Trophoblast cell (in vitro differentiated cells and primary cell): Measurements from ENCODE around the gene RBM12.

Experiments used
- DNase-seq, 2 donors: peaks; one replicate each; pipeline ENCODE4 v3.0.0-alpha.2; 2016
- H2AFZ ChIP-seq: 2 replicates; pipeline ENCODE4 v1.6.1; 2013; ENCODE audit warnings: low read length, moderate library complexity, mild to moderate bottlenecking; ENCODE audit not compliant: insufficient read depth, poor library complexity
- H2AK5ac ChIP-seq: 2 replicates; pipeline ENCODE4 v1.6.1; 2013; ENCODE audit warnings: mild to moderate bottlenecking, low read length
- H2BK120ac ChIP-seq: 2 replicates; pipeline ENCODE4 v1.6.1; 2013; ENCODE audit warnings: low read length, mild to moderate bottlenecking, moderate library complexity; ENCODE audit not compliant: insufficient read depth, poor library complexity
- H2BK12ac ChIP-seq: 2 replicates; pipeline ENCODE4 v1.6.1; 2013; ENCODE audit warnings: mild to moderate bottlenecking, low read length, moderate library complexity
- H2BK5ac ChIP-seq: 2 replicates; pipeline ENCODE4 v1.6.1; 2013; ENCODE audit warnings: low read length, low read depth, moderate library complexity, mild to moderate bottlenecking; ENCODE audit not compliant: poor library complexity
- H3K14ac ChIP-seq: 2 replicates; pipeline ENCODE4 v1.6.1; 2013; ENCODE audit warnings: mild to moderate bottlenecking, low read length
- H3K18ac ChIP-seq: 2 replicates; pipeline ENCODE4 v1.6.1; 2013; ENCODE audit warnings: mild to moderate bottlenecking, low read length
- H3K23ac ChIP-seq: 2 replicates; pipeline ENCODE4 v1.6.1; 2013; ENCODE audit warnings: low read length
- H3K27ac ChIP-seq: 2 replicates; pipeline ENCODE4 v1.5.1; 2013; ENCODE audit warnings: low read depth, mild to moderate bottlenecking, inconsistent platforms, low read length, moderate library complexity
- H3K27me3 ChIP-seq: 2 replicates; pipeline ENCODE4 v1.6.1; 2013; ENCODE audit warnings: inconsistent platforms, mild to moderate bottlenecking, low read length, moderate library complexity; ENCODE audit not compliant: insufficient read depth
- H3K36me3 ChIP-seq, 2 experiments: 1 replicate in 1 of 2; 2 replicates in 1 of 2; pipeline ENCODE4 v1.6.1; 2013; ENCODE audit warnings: low read length in 2 of 2, mild to moderate bottlenecking in 2 of 2, moderate library complexity in 1 of 2; ENCODE audit not compliant: insufficient read depth in 2 of 2, control insufficient read depth in 1 of 2
- H3K4ac ChIP-seq: 2 replicates; pipeline ENCODE4 v1.6.1; 2013; ENCODE audit warnings: low read depth, mild to moderate bottlenecking, low read length, moderate library complexity
- H3K4me1 ChIP-seq, 2 experiments: 1 replicate in 1 of 2; 2 replicates in 1 of 2; pipeline ENCODE4 v1.6.1; 2013; ENCODE audit warnings: low read length in 2 of 2, mild to moderate bottlenecking in 2 of 2, moderate library complexity in 1 of 2; ENCODE audit not compliant: insufficient read depth in 2 of 2, control insufficient read depth in 1 of 2
- H3K4me2 ChIP-seq: 2 replicates; pipeline ENCODE4 v1.6.1; 2013; ENCODE audit warnings: inconsistent platforms, mild to moderate bottlenecking, low read length, moderate library complexity
- H3K4me3 ChIP-seq: 2 replicates; pipeline ENCODE4 v1.5.1; 2013; ENCODE audit warnings: mild to moderate bottlenecking, low read depth, low read length, inconsistent platforms
- H3K79me1 ChIP-seq: one replicate; pipeline ENCODE4 v1.6.1; 2013; ENCODE audit warnings: low read length
- H3K79me2 ChIP-seq: 2 replicates; pipeline ENCODE4 v1.6.1; 2013; ENCODE audit warnings: low read length, mild to moderate bottlenecking; ENCODE audit not compliant: control insufficient read depth, insufficient read depth, poor library complexity
- H3K9ac ChIP-seq: 2 replicates; pipeline ENCODE4 v1.6.1; 2013; ENCODE audit warnings: mild to moderate bottlenecking, low read length
- H3K9me3 ChIP-seq: 2 replicates; pipeline ENCODE4 v1.6.1; 2013; ENCODE audit warnings: low read depth, mild to moderate bottlenecking, control low read depth, inconsistent platforms, low read length; ENCODE audit not compliant: insufficient read depth
- H4K12ac ChIP-seq: 2 replicates; pipeline ENCODE4 v1.6.1; 2013; ENCODE audit warnings: low read depth, mild to moderate bottlenecking, low read length, moderate library complexity
- H4K8ac ChIP-seq: 2 replicates; pipeline ENCODE4 v1.6.1; 2013; ENCODE audit warnings: low read depth, mild to moderate bottlenecking, low read length, moderate library complexity
- H4K91ac ChIP-seq: one replicate; pipeline ENCODE4 v1.6.1; 2013; ENCODE audit warnings: low read depth, mild to moderate bottlenecking, low read length, moderate library complexity
- WGBS: extraction: QIAGEN DNeasy Blood & Tissue Kit; methylation state at CpG from one replicate; pipeline ENCODE4 v1.1.7; 2013; ENCODE audit warnings: missing lambda C conversion rate; ENCODE audit not compliant: insufficient read length, insufficient coverage; ENCODE audit errors: extremely low coverage; 5-methylcytosine and 5-hydroxymethylcytosine counted together

RBM12 gene

DNA sequence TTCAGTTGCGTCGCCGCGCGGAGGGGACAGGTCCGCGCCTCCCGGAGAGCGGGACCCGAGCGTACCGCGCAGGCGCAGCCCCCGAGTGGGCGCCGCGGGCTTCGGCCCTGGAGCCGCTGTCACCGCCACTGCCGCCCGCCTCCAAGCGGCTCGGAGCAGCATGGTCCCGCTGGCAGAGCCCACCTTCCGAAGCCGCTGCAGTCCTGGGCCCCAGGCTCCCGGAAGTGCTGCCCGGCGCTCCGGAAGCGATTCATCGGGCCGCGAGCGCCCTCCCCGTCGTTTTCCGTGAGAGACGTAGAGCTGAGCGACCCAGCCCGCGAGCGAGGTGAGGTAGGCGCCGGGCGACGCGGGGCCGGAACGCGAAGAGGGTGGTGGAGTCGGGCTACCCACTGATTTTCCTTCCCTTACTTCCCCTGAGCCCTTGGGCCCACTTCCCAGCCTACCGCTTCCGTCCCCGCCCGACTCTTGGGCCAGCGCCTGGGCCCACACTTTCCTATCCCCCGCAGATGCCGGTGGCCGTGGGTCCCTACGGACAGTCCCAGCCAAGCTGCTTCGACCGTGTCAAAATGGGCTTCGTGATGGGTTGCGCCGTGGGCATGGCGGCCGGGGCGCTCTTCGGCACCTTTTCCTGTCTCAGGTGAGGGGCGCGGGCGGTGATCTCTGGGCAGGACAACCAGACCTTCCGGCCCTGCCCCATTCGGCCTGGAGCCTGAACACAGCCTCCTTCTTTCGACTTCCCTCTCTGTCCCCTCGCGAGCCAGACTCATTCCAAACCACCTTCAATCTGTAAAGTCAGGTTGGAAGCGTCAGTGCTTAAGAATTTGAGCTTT, 34.6 kb upstream of the RBM12 start, which contains the start of the genes NFS1 and ROMO1:
Gene NFS1 (minus strand): TSS at position 226 of the 830 bp plus-strand sequence. CDS start 64 bp downstream, at position 162.
Gene ROMO1 (plus strand): TSS at position 279 of the 830 bp plus-strand sequence. CDS start 228 bp downstream, at position 507.
- peak within 1 kb of the TSS; percentile 92 for H4K8ac ChIP-seq
- H3K9me3 ChIP-seq: no peaks in the 10 kb centered on the region
- no peak within 1 kb of the TSS for H2BK12ac ChIP-seq
- H4K91ac ChIP-seq: peak within 1 kb of the TSS; percentile 93
- H3K9ac ChIP-seq: peak within 1 kb of the TSS; percentile 99
- peak within 1 kb of the TSS; percentile 70 for H3K18ac ChIP-seq
- H3K27ac ChIP-seq: peak within 1 kb of the TSS; percentile 93
- H2AFZ ChIP-seq: peak within 1 kb of the TSS; percentile 96
- H2BK5ac ChIP-seq: peak within 1 kb of the TSS; percentile 24
- peaks cover 8% of the 10 kb centered on the region for H3K79me2 ChIP-seq
- H3K23ac ChIP-seq: no peak within 1 kb of the TSS
- H3K36me3 ChIP-seq: peaks cover 3 to 11% of the 10 kb centered on the region in 2 experiments
- H3K79me1 ChIP-seq: peaks cover 7% of the 10 kb centered on the region
- no CpG with 5 or more reads among the region's 81 CpGs for WGBS
- H3K4ac ChIP-seq: peak within 1 kb of the TSS; percentile 61
- peaks cover 5 to 6% of the 10 kb centered on the region in 2 experiments for H3K4me1 ChIP-seq
- no peaks in the 10 kb centered on the region for H3K27me3 ChIP-seq
- peak; percentile 74 to 85 for DNase-seq
- H3K4me3 ChIP-seq: peak within 1 kb of the TSS; percentile 99
- peak within 1 kb of the TSS; percentile 65 for H2AK5ac ChIP-seq
- H3K14ac ChIP-seq: peak within 1 kb of the TSS; percentile 95
- H3K4me2 ChIP-seq: peak within 1 kb of the TSS; percentile 92
- peak within 1 kb of the TSS; percentile 60 for H2BK120ac ChIP-seq
- H4K12ac ChIP-seq: peak within 1 kb of the TSS; percentile 72

DNA sequence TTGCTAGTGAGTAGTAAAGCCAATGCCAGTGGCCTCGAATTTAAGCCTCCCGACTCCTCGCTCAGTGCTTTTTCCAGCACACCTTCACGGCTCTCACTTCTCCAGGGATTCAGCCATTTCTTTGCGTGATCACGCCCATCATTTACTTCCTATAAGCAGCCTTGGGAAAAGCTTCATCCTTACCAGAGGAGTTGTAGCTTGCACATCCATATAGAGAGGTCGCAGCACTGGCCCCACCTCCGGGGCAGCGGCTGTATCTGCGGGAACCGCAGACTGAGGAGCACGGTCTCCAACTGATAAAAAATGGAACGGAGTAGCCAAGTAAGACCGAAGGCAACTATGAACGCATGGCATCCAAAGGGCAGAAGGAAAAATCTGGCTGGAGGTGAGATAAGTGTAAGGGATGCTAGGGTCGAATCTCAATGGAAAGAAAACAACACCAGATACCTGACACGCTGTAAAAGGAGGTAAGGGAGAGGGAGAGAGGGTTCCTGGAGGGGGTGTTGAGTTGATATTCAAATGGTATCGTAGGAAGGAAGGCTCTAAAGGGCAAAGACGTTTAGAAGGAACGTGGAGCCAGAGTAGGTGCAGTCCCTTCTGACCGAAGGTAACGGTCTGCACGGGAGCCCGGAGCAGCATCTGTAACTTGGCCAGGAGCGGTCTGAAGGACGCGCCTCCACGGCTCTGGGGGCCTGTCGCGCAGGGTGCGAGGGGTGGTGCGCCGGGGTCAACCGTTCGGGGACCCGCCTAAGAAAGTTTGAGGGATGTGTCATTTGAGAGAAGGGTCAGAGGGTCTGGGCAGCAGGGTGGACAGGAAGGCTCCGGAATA, 33.8 kb upstream of the RBM12 start:
- Histone ChIP-seq H3K4me2 (peak overlapping the region; percentile 92), H3K4ac (no peak overlapping the region), H3K4me3 (peak overlapping the region; percentile 99), H3K79me1 (peaks cover 7% of the 10 kb centered on the region), H3K14ac (peak overlapping the region; percentile 36), H2AK5ac (peak overlapping the region; percentile 18), H3K27ac (no peak overlapping the region), H4K91ac (peak overlapping the region; percentile 24), H2BK120ac (no peak overlapping the region), H4K12ac (peak overlapping the region; percentile 64), H2BK5ac (peak overlapping the region; percentile 12), H3K18ac (peak overlapping the region; percentile 58), H2AFZ (peak overlapping the region; percentile 96), H3K36me3 (peaks cover 3 to 14% of the 10 kb centered on the region in 2 experiments), H3K9ac (peak overlapping the region; percentile 45), H2BK12ac (no peak overlapping the region), H3K4me1 (peaks cover 5 to 6% of the 10 kb centered on the region in 2 experiments), H3K23ac (no peak overlapping the region), H3K27me3 (no peaks in the 10 kb centered on the region), H3K9me3 (no peaks in the 10 kb centered on the region), H3K79me2 (peaks cover 8% of the 10 kb centered on the region), H4K8ac (peak overlapping the region; percentile 92)
- peak in 1 of 2 donors; percentile 1 for DNase-seq
- no CpG with 5 or more reads among the region's 37 CpGs for WGBS

DNA sequence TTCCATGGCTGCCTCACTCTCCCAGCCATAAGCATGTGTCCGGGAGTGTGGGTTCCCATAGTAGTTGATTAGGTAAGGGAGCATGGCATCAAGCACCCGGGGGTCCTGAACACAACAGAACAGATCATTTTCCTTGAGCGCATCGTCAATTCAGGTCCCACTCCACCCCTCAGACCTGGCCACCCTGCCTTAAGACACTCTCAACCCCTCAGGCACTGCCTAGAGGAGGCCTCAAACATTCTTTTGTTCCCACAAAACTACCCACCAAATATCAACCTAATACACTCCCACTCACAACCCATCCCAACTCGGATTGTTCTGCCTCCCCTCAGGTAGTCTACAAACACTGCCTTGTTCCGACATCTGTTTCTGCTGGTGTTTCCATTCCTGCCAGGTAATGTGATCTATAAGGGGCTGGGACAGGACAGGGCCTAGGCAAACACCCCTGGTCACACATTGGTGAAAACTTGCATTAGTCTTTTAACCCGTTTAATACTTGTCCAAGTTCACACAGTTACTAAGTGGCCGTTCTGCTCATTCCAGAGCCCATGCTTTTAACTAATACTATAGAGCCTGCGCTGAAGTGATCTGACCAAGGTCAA, 33.1 kb upstream of the RBM12 start:
- H3K18ac ChIP-seq: no peak overlapping the region
- no peak overlapping the region for H2BK12ac ChIP-seq
- H3K79me2 ChIP-seq: peaks cover 8% of the 10 kb centered on the region
- peaks cover 5 to 14% of the 10 kb centered on the region in 2 experiments for H3K36me3 ChIP-seq
- no peak overlapping the region for H3K4ac ChIP-seq
- no peak overlapping the region for H4K91ac ChIP-seq
- DNase-seq: no peak
- no peak overlapping the region for H2BK5ac ChIP-seq
- no peak overlapping the region for H4K8ac ChIP-seq
- WGBS: 100% methylated on average over 1 of the region's 9 CpGs
- H3K27ac ChIP-seq: no peak overlapping the region
- no peak overlapping the region for H3K14ac ChIP-seq
- H3K4me2 ChIP-seq: no peak overlapping the region
- no peaks in the 10 kb centered on the region for H3K27me3 ChIP-seq
- no peak overlapping the region for H3K4me3 ChIP-seq
- no peak overlapping the region for H4K12ac ChIP-seq
- H2BK120ac ChIP-seq: no peak overlapping the region
- H2AFZ ChIP-seq: no peak overlapping the region
- no peak overlapping the region for H3K23ac ChIP-seq
- no peak overlapping the region for H3K9ac ChIP-seq
- H3K4me1 ChIP-seq: peaks cover 5 to 6% of the 10 kb centered on the region in 2 experiments
- H2AK5ac ChIP-seq: no peak overlapping the region
- no peaks in the 10 kb centered on the region for H3K9me3 ChIP-seq
- peaks cover 7% of the 10 kb centered on the region for H3K79me1 ChIP-seq

DNA sequence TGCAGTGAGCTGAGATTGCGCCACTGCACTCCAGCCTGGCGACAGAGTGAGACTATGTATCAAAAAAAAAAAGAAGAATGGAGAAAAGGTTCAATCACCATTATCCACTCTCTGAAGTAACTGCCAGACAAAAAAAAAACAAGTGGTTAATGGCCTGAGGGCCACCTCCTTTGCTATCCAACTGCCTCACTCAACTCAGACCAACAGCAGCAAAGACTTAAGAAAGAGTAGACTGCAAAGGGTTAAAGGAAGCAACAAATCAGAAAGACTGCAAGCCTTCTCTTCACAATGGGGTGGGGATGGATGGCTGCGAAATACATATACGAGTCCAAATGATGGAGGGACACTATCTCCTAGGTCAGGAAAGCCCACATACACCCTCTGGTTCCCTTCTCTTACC, 31.3 kb upstream of the RBM12 start:
- Histone ChIP-seq H3K79me1 (peaks cover 7% of the 10 kb centered on the region), H3K9ac (no peak overlapping the region), H3K4me3 (no peak overlapping the region), H3K14ac (no peak overlapping the region), H3K18ac (no peak overlapping the region), H3K27me3 (no peaks in the 10 kb centered on the region), H2AK5ac (no peak overlapping the region), H4K12ac (no peak overlapping the region), H2BK5ac (no peak overlapping the region), H3K23ac (no peak overlapping the region), H3K4ac (no peak overlapping the region), H3K27ac (no peak overlapping the region), H3K79me2 (peaks cover 8% of the 10 kb centered on the region), H3K4me2 (no peak overlapping the region), H3K9me3 (no peaks in the 10 kb centered on the region), H3K4me1 (peaks cover 5 to 6% of the 10 kb centered on the region in 2 experiments), H2BK12ac (no peak overlapping the region), H3K36me3 (peaks cover 4 to 8% of the 10 kb centered on the region in 2 experiments), H2BK120ac (no peak overlapping the region), H4K91ac (no peak overlapping the region), H2AFZ (no peak overlapping the region), H4K8ac (no peak overlapping the region)
- no CpG with 5 or more reads among the region's 4 CpGs for WGBS
- no peak for DNase-seq
